K562 (cell line): ENCODE data around the gene C16orf96. TPM values are rescaled to one million over a fixed set of nuclear protein-coding genes. Genes with fewer than 3 reads are reported as not detected.

Experiments used
- ATAC-seq: fragments of 200-7000 bp; cut with Tn5 transposase; 3 replicates; pipeline ENCODE4 v1.9.1; 2020; ENCODE audit warnings: moderate library complexity
- BruUV-seq: library from RNA; stranded (reverse); fragments of 400-500 nt; replicated peaks from 2 replicates; lab custom pipeline; 2021; lab: Mats Ljungman, UMichigan
- CTCF ChIA-PET: fragments of 300-600 bp; formaldehyde crosslinking; extraction: SDS; loops from one replicate; lab custom pipeline; 2021; ENCODE audit warnings: low intra/inter-chr PET ratio; lab: Yijun Ruan, JAX
- POLR2A ChIA-PET: fragments of 300-600, 350-650 bp; sonication (Branson Sonifier 250); formaldehyde crosslinking; extraction: SDS; loops from one replicate; lab custom pipeline; 2021; ENCODE audit warnings: antibody characterized with exemption, inconsistent platforms; lab: Yijun Ruan, JAX
- DNase-seq, 4 experiments: peaks; one replicate each; pipeline versions ENCODE4 v3.0.0 to v3.0.0-alpha.2; 2011 to 2018; ENCODE audit warnings: low spot score in 3 of 4, mixed read lengths in 3 of 4; ENCODE audit errors: extremely low read depth in 1 of 4
- FAIRE-seq: peaks from 2 replicates; lab custom pipeline; 2011; peaks lifted over from hg19 to GRCh38; lab: Jason Lieb, UNC
- H2AFZ ChIP-seq: 2 replicates; pipeline ENCODE4 v1.6.0; 2011; ENCODE audit warnings: low read depth, low read length, control low read depth, inconsistent platforms
- H3K27ac ChIP-seq: fragments of 200-600 bp; 3 replicates; pipeline ENCODE4 v1.8.0; 2011; ENCODE audit warnings: low read depth, mild to moderate bottlenecking, control low read depth, inconsistent platforms, low read length, moderate library complexity, mixed read lengths; ENCODE audit errors: extremely low read depth
- H3K27me3 ChIP-seq, 2 experiments: fragments of 300-600 bp in 1 of 2; 2 replicates in 1 of 2; 3 replicates in 1 of 2; pipeline versions ENCODE4 v1.6.0 to v1.8.0; 2011; ENCODE audit warnings: inconsistent platforms in 2 of 2, low read length in 2 of 2, mild to moderate bottlenecking in 1 of 2, mixed read lengths in 1 of 2, moderate library complexity in 1 of 2; ENCODE audit not compliant: control insufficient read depth in 2 of 2, insufficient read depth in 2 of 2
- H3K36me3 ChIP-seq: fragments of 300-600 bp; 3 replicates; pipeline ENCODE4 v1.8.0; 2011; ENCODE audit warnings: mild to moderate bottlenecking, low read length, inconsistent platforms; ENCODE audit not compliant: control insufficient read depth, insufficient read depth
- H3K4me1 ChIP-seq, 2 experiments: fragments of 200-600 bp in 1 of 2; replicated peaks in 1 of 2; 2 replicates in 1 of 2; 3 replicates in 1 of 2; pipeline versions ENCODE4 v1.5.1 to v1.8.0; 2011; ENCODE audit warnings: inconsistent platforms in 2 of 2, low read length in 2 of 2, mild to moderate bottlenecking in 1 of 2, mixed read lengths in 1 of 2, moderate library complexity in 1 of 2; ENCODE audit not compliant: control insufficient read depth in 2 of 2, insufficient read depth in 2 of 2
- H3K4me2 ChIP-seq: 2 replicates; pipeline ENCODE4 v1.6.1; 2011; ENCODE audit warnings: low read length, control low read depth, inconsistent platforms, mixed read lengths; ENCODE audit not compliant: insufficient read depth
- H3K4me3 ChIP-seq: fragments of 200-600 bp; sonication (generic), shearing (Covaris generic); 2 replicates; pipeline ENCODE4 v1.5.1; 2016; ENCODE audit warnings: control low read depth, inconsistent platforms
- H3K79me2 ChIP-seq: fragments of 200-600 bp; 3 replicates; pipeline ENCODE4 v1.8.0; 2011; ENCODE audit warnings: low read length, inconsistent platforms; ENCODE audit not compliant: control insufficient read depth, insufficient read depth
- H3K9ac ChIP-seq, 2 experiments: 2 replicates each; pipeline versions ENCODE4 v1.6.0 to v1.6.1; 2011; ENCODE audit warnings: low read depth in 2 of 2, low read length in 2 of 2, control low read depth in 1 of 2, inconsistent platforms in 1 of 2, mild to moderate bottlenecking in 1 of 2, mixed read lengths in 1 of 2; ENCODE audit not compliant: insufficient read depth in 1 of 2
- H3K9me1 ChIP-seq: one replicate; pipeline ENCODE4 v1.6.0; 2011; ENCODE audit warnings: inconsistent platforms, mild to moderate bottlenecking, low read length, moderate library complexity; ENCODE audit not compliant: control insufficient read depth, insufficient read depth
- H3K9me3 ChIP-seq: replicated peaks from 2 replicates; pipeline ENCODE4 v1.5.1; 2011; ENCODE audit warnings: low read depth, low read length, inconsistent platforms; ENCODE audit not compliant: control insufficient read depth, insufficient read depth
- H4K20me1 ChIP-seq: replicated peaks from 2 replicates; pipeline ENCODE4 v1.6.1; 2011; ENCODE audit warnings: low read length, inconsistent platforms, mixed read lengths; ENCODE audit not compliant: control insufficient read depth, insufficient read depth
- ELF2 ChIP-seq: fragments of 250-450 bp; sonication (Bioruptor Pico); IDR thresholded peaks from 2 replicates; pipeline ENCODE4 v1.5.0; 2021; ENCODE audit warnings: mild to moderate bottlenecking
- NFIC ChIP-seq: fragments of 450-650 bp; IDR thresholded peaks from 2 replicates; pipeline ENCODE4 v1.6.1; 2017; ENCODE audit warnings: mild to moderate bottlenecking, inconsistent platforms
- NRF1 ChIP-seq, 2 experiments: fragments of 450-650 bp; IDR thresholded peaks in 1 of 2; conservative IDR thresholded peaks in 1 of 2; 2 replicates each; pipeline ENCODE4 v1.6.1; 2014; ENCODE audit warnings: mild to moderate bottlenecking in 2 of 2
- PHF21A ChIP-seq: fragments of 450-650 bp; IDR thresholded peaks from 2 replicates; pipeline ENCODE4 v1.6.1; 2017; ENCODE audit warnings: low read depth, borderline replicate concordance
- ZNF274 ChIP-seq: IDR thresholded peaks from 2 replicates; pipeline ENCODE4 v1.6.1; 2011; ENCODE audit warnings: low read depth, mild to moderate bottlenecking, low read length, moderate library complexity, borderline replicate concordance
- WGBS: fragments of 100-300 bp; shearing (Covaris generic); methylation state at CpG from one replicate; pipeline ENCODE4 v1.1.6; 2016; ENCODE audit warnings: low coverage, mixed read lengths; ENCODE audit not compliant: insufficient coverage; ENCODE audit errors: missing lambda C conversion rate; 5-methylcytosine and 5-hydroxymethylcytosine counted together
- in situ Hi-C: fragments of 300-500 bp; cut with MboI; formaldehyde crosslinking; loops from 4 replicates; pipeline ENCODE4 v1.15.0; 2018; ENCODE audit warnings: inconsistent platforms, mixed read lengths
- intact Hi-C: fragments of 100-400 bp; cut with micrococcal nuclease; formaldehyde crosslinking; loops from 2 replicates; pipeline ENCODE4 v1.14.2; 2022
- polyA plus RNA-seq, 8 experiments: library from polyadenylated mRNA; depleted of rRNA in 4 of 8; stranded (reverse) in 5 of 8; unstranded in 3 of 8; fragments of >200 nt; fragmentation: Nextera tagmentation in 2 of 8; fragmentation: Illumina TruSeq in 1 of 8; extraction: Ambion mirVana in 2 of 8; extraction: Trizol in 1 of 8; gene quantifications; 2 replicates each; pipeline versions ENCODE4 v1.2.1 to v1.2.3, GENCODE V29; 2011 to 2014; ENCODE audit warnings: inconsistent platforms in 1 of 8, missing spikeins in 1 of 8
- total RNA-seq, 7 experiments: library from RNA; depleted of rRNA in 6 of 7; stranded (reverse); fragments of >200 nt in 6 of 7; fragmentation: Illumina TruSeq in 2 of 7; extraction: Trizol in 2 of 7; gene quantifications; 2 replicates each; pipeline versions ENCODE4 v1.2.1 to v1.2.3, GENCODE V29; 2011 to 2021; ENCODE audit warnings: low replicate concordance in 1 of 7
- TF ChIP-seq, protein P1 (sequence below): fragments of 450-650 bp; IDR thresholded peaks from 2 replicates; pipeline ENCODE4 v1.7.0; 2016; ENCODE audit warnings: borderline replicate concordance
- TF ChIP-seq, protein P2 (sequence below): fragments of 450-650 bp; IDR thresholded peaks from 2 replicates; pipeline ENCODE4 v1.6.1; 2016; ENCODE audit warnings: borderline replicate concordance

The C16orf96 gene
- total and polyA plus RNA-seq, 9 of the 15 experiments (the other 6 are each of a cell fraction or from before 2014, with no cell fraction given), result not detected

DNA sequence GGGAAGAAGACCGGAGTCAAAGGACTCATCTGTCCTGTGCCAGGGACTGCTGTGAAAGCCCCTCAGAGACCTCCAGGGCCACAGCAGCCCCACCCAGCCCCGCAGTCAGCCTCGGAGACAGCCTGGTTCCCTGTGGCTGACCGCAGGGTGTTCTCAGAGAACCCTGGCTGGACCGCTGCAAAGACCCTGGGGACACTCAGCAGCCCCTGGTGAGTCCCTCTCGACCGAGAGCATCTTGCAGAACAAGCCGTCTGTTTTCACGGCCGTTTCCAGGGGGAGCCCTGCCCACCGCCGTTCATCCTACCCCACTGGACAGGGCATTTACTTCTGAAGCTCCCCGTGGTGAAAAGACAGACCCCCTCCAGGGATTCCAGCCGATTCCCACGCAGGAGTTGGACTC, 48.3 kb downstream of the C16orf96 start (continued):
- TF ChIP-seq, protein P1, sequence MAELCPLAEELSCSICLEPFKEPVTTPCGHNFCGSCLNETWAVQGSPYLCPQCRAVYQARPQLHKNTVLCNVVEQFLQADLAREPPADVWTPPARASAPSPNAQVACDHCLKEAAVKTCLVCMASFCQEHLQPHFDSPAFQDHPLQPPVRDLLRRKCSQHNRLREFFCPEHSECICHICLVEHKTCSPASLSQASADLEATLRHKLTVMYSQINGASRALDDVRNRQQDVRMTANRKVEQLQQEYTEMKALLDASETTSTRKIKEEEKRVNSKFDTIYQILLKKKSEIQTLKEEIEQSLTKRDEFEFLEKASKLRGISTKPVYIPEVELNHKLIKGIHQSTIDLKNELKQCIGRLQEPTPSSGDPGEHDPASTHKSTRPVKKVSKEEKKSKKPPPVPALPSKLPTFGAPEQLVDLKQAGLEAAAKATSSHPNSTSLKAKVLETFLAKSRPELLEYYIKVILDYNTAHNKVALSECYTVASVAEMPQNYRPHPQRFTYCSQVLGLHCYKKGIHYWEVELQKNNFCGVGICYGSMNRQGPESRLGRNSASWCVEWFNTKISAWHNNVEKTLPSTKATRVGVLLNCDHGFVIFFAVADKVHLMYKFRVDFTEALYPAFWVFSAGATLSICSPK, result no peak
- TF ChIP-seq ELF2 (CRISPR knock-in tag), result no peak
- TF ChIP-seq, protein P2, sequence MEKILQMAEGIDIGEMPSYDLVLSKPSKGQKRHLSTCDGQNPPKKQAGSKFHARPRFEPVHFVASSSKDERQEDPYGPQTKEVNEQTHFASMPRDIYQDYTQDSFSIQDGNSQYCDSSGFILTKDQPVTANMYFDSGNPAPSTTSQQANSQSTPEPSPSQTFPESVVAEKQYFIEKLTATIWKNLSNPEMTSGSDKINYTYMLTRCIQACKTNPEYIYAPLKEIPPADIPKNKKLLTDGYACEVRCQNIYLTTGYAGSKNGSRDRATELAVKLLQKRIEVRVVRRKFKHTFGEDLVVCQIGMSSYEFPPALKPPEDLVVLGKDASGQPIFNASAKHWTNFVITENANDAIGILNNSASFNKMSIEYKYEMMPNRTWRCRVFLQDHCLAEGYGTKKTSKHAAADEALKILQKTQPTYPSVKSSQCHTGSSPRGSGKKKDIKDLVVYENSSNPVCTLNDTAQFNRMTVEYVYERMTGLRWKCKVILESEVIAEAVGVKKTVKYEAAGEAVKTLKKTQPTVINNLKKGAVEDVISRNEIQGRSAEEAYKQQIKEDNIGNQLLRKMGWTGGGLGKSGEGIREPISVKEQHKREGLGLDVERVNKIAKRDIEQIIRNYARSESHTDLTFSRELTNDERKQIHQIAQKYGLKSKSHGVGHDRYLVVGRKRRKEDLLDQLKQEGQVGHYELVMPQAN, result no peak
- TF ChIP-seq NRF1 (conservative IDR thresholded peaks at IDR 0.05 in 1 of 2, IDR thresholded peaks at IDR 0.05 in 1 of 2), result no peak

DNA sequence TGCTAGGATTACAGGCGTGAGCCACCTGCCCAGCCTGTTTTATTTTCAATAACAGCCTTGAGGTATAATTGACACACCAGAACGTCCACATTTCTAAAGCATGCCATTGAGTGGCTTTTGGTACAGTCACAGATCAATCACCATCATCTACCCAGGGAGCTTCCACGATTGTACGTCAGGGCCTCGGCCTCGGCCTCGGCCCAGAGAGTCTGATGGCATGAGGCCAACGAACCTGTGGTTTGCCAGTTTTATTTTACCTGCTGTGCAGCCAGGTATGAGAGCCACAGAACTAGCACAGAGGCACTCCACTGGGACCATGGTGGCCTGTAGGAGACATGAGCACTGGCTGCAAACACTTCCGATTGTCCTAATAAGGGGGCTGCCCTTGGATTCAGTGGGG, 50.2 kb downstream of the C16orf96 start:
- no peak for ATAC-seq
- DNase-seq, result peak in 1 of 4 experiments; percentile 18
- Histone ChIP-seq H3K27me3 (peaks cover 22 to 35% of the 10 kb centered on the region in 2 experiments), H3K36me3 (peaks cover 27% of the 10 kb centered on the region; the same call in 1 of the 3 replicates), H3K9me3 (no peaks in the 10 kb centered on the region), H4K20me1 (peaks cover 21% of the 10 kb centered on the region; the same call in 1 of the 2 replicates), H3K4me3 (no peak overlapping the region), H3K27ac (no peak overlapping the region), H3K4me2 (no peak overlapping the region), H3K9ac (no peak overlapping the region), H3K4me1 (peaks cover 3 to 50% of the 10 kb centered on the region in 2 experiments; a peak in 3 of 5 replicates), H3K9me1 (peaks cover 11% of the 10 kb centered on the region), H3K79me2 (peaks cover 2% of the 10 kb centered on the region; the same call in 1 of the 3 replicates), H2AFZ (no peak overlapping the region)
- WGBS, result 35% methylated on average over 9 of the region's 9 CpGs
- TF ChIP-seq NFIC (peak; percentile 60), ZNF274 (no peak), PHF21A (no peak)
- CTCF ChIA-PET, result no interaction called here
- no peak for FAIRE-seq
- POLR2A ChIA-PET, result interaction anchor here (0.7 to 2.3 kb wide), 7 partner anchors 9 to 75 kb away, joined by 3 to 12 read pairs (median 4); no protein-coding TSS in a partner anchor
- in situ Hi-C loops (no loop called here), intact Hi-C loops (no loop called here)
- BruUV-seq, result no TSS peak
